GM12892 (cell line): ENCODE measurements around the gene OR4K2.

Experiments
- POLR2A ChIP-seq: IDR thresholded peaks from 2 replicates; pipeline ENCODE4 v1.6.1; 2011; ENCODE audit warnings: low read depth, low read length, control low read depth
- POLR2AphosphoS5 ChIP-seq: IDR thresholded peaks from 2 replicates; pipeline ENCODE4 v1.6.1; 2011; ENCODE audit warnings: low read depth, low read length, control low read depth
- TAF1 ChIP-seq: IDR thresholded peaks from 2 replicates; pipeline ENCODE4 v1.6.1; 2011; ENCODE audit warnings: low read depth, mild to moderate bottlenecking, control low read depth, low read length, borderline replicate concordance

DNA sequence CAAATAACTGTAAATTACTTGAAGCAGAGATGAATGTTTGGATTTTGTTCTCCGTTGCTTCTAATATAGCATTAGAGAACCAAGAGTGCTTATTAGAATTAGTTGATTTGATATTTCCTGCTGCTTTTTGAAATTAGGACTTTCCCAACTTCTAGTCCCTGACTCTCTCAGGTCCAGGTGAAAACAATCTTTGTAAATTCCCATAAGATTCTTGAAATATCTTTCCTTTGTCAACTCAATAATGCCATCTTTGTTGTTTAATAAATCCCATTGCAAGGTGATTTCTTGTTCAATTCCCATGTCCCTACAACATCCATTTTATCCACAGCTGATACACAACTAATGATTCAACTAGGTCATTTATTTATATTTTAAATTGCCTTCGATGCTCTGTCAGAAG, at the start of gene OR4K2:
- no peak for TF ChIP-seq POLR2A
- TF ChIP-seq POLR2AphosphoS5: no peak
- TF ChIP-seq TAF1: no peak
